ENCODE measurements around the gene SNAI1. TPM values are rescaled to one million over a fixed set of nuclear protein-coding genes. Genes with fewer than 3 reads are reported as not detected.

SNAI1 gene
- total RNA-seq, 1 experiment from 2014 or later = 8.8 TPM

DNA sequence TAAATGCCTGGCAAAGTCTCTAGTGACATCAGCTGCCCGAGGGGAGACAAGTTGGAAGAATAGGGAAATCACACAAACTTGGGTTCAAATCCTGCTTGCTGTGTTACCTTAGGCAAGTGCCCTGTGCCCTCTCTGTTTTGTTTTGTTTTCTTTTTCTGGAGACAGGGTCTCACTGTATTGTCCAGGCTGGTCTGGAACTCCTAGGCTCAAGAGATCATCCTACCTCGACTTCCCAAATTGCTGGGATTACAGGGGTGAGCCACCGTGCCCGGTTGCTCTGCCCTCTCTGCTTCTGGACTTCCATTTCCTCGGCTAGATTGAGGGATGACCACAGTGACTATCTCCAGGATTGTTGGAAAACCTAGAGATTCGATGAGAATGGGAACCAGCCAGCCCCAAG, 55.4 kb downstream of the SNAI1 start:
- ATAC-seq (no peak), DNase-seq (ENCODE audit: low read depth, low spot score) (no peak)
- Histone ChIP-seq H3K27me3 (ENCODE audit: control insufficient read depth, insufficient read depth, low read length) (no peaks in the 10 kb centered on the region), H3K36me3 (ENCODE audit: control insufficient read depth, insufficient read depth, low read length) (no peaks in the 10 kb centered on the region), H3K4me3 (ENCODE audit: low read depth in 2 of 2, low read length in 2 of 2) (no peak overlapping the region), H3K9me3 (ENCODE audit: control insufficient read depth, insufficient read depth, low read depth, low read length) (no peaks in the 10 kb centered on the region), H3K4me1 (ENCODE audit: control insufficient read depth, insufficient read depth, low read length) (peaks cover 13% of the 10 kb centered on the region), H3K27ac (ENCODE audit: low read length) (no peak overlapping the region)
- no TSS peak for BruUV-seq (replicated peaks)
- intact Hi-C loops (cut with micrococcal nuclease; ENCODE audit: unreplicated experiment) = no loop called here
- ChIA-PET POLR2A (interaction anchor here (0.6 kb wide), 1 partner anchor 22 kb away, joined by 17 read pairs; no protein-coding TSS in a partner anchor), CTCF (interaction anchor here (0.5 kb wide), 1 partner anchor 59 kb away, joined by 3 read pairs; no protein-coding TSS in a partner anchor)
- TF ChIP-seq TCF7L2 (IDR thresholded peaks at IDR 0.05; ENCODE audit: low read depth, low read length) (no peak), SIN3A (IDR thresholded peaks at IDR 0.05; ENCODE audit: borderline replicate concordance, insufficient read depth, low read depth, low read length) (no peak), CTCF (IDR thresholded peaks at IDR 0.05) (no peak), POLR2AphosphoS5 (IDR thresholded peaks at IDR 0.05; ENCODE audit: low read depth, low read length) (no peak)
- TF ChIP-seq, protein P1, sequence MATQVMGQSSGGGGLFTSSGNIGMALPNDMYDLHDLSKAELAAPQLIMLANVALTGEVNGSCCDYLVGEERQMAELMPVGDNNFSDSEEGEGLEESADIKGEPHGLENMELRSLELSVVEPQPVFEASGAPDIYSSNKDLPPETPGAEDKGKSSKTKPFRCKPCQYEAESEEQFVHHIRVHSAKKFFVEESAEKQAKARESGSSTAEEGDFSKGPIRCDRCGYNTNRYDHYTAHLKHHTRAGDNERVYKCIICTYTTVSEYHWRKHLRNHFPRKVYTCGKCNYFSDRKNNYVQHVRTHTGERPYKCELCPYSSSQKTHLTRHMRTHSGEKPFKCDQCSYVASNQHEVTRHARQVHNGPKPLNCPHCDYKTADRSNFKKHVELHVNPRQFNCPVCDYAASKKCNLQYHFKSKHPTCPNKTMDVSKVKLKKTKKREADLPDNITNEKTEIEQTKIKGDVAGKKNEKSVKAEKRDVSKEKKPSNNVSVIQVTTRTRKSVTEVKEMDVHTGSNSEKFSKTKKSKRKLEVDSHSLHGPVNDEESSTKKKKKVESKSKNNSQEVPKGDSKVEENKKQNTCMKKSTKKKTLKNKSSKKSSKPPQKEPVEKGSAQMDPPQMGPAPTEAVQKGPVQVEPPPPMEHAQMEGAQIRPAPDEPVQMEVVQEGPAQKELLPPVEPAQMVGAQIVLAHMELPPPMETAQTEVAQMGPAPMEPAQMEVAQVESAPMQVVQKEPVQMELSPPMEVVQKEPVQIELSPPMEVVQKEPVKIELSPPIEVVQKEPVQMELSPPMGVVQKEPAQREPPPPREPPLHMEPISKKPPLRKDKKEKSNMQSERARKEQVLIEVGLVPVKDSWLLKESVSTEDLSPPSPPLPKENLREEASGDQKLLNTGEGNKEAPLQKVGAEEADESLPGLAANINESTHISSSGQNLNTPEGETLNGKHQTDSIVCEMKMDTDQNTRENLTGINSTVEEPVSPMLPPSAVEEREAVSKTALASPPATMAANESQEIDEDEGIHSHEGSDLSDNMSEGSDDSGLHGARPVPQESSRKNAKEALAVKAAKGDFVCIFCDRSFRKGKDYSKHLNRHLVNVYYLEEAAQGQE (IDR thresholded peaks at IDR 0.05; ENCODE audit: insufficient read depth in 1 of 2, low read depth in 2 of 2, low read length in 1 of 2) = no peak
- in situ Hi-C loops (cut with HindIII; ENCODE audit: low pct_unique_long_range_greater_than_20kb, low sequenced_read_pairs) = no loop called here

Other genes with a start within 250 kb of the SNAI1 start
- gene SLC9A8, start 170.2 kb upstream of the SNAI1 start, total RNA-seq (2021; ENCODE audit: unreplicated experiment) = 6.7 TPM
- gene SPATA2, start 67.5 kb upstream of the SNAI1 start, total RNA-seq (2021; ENCODE audit: unreplicated experiment) = 8.3 TPM
- 70.0 TPM for gene RNF114, start 46.6 kb upstream of the SNAI1 start, total RNA-seq (2021; ENCODE audit: unreplicated experiment)
- 115 TPM for gene UBE2V1, start 130.2 kb downstream of the SNAI1 start, total RNA-seq (2021; ENCODE audit: unreplicated experiment)
- 88.9 TPM for gene PEDS1, start 170.7 kb downstream of the SNAI1 start, total RNA-seq (2021; ENCODE audit: unreplicated experiment)
- gene CEBPB, start 207.8 kb downstream of the SNAI1 start, total RNA-seq (2021; ENCODE audit: unreplicated experiment) = 52.1 TPM

All from Panc1 (cell line).